SH-SY5Y (cell line): ENCODE data around the gene REG1A.

Experiments used
- GATA2 ChIP-seq: IDR thresholded peaks from 2 replicates; pipeline ENCODE4 v1.6.1; 2011; ENCODE audit warnings: mild to moderate bottlenecking, low read depth, low read length
- GATA3 ChIP-seq: IDR thresholded peaks from 2 replicates; pipeline ENCODE4 v1.6.1; 2011; ENCODE audit warnings: low read depth, mild to moderate bottlenecking, low read length, moderate library complexity

DNA sequence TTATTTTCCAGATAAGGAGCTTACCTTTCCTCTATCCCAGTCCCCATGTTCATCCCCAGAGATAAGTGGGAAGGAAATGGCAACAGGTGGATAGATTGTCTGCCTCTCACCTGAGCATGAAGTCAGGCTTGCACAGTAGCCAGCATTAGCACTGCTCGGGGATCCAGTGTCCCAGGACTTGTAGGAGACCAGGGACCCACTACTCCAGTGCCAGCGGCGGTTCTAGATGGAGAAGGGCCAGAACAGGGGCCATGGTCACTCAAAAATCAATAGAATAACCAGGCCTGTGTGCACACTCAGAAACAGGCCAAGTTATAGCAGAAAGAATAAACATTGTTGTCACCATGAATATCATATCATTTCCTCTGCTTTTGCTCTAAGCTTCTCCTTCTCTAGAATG is 34.9 kb upstream of the REG1A start:
- TF ChIP-seq GATA3 (no peak), GATA2 (no peak)
